Measurements from ENCODE around the gene FNDC11. TPM values are rescaled to one million over a fixed set of nuclear protein-coding genes. Genes with fewer than 3 reads are reported as not detected.

Gene FNDC11
- total RNA-seq, 2 donors from 2014 or later = 1.8 to 12.1 TPM

GRCh38 chr20:63520934-63521601 lies 32.9 kb upstream of the FNDC11 start:
- H3K4me1 ChIP-seq (replicated peaks) = peaks cover 10% of the 10 kb centered on the region
- DNase-seq (ENCODE audit: low spot score) = peak; percentile 86
- TF ChIP-seq POLR2A (IDR thresholded peaks at IDR 0.05) (no peak), CTCF (IDR thresholded peaks at IDR 0.05) (peak in 3 of 4 experiments; percentile 21 to 31 (median 21)), POLR2AphosphoS5 (IDR thresholded peaks at IDR 0.05) (peak; percentile 56)
- H3K9me3 ChIP-seq = no peaks in the 10 kb centered on the region
- no peaks in the 10 kb centered on the region for H3K27me3 ChIP-seq (replicated peaks; ENCODE audit: insufficient read depth)
- peak overlapping the region; percentile 95 to 100 for H3K27ac ChIP-seq
- WGBS = under 1% methylated on average over 27 of the region's 68 CpGs
- no peaks in the 10 kb centered on the region for H3K36me3 ChIP-seq
- H3K4me3 ChIP-seq = peak overlapping the region; percentile 98
- intact Hi-C loops (cut with DNase I) = no loop called here

- no peak for DNase-seq (ENCODE audit: low spot score)
- H3K36me3 ChIP-seq = no peaks in the 10 kb centered on the region
- WGBS = 12% methylated on average over 18 of the region's 23 CpGs
- no peak for TF ChIP-seq CTCF (IDR thresholded peaks at IDR 0.05)
- no peak for TF ChIP-seq POLR2AphosphoS5 (IDR thresholded peaks at IDR 0.05)
- no peaks in the 10 kb centered on the region for H3K9me3 ChIP-seq
- intact Hi-C loops (cut with DNase I) = no loop called here
- peak overlapping the region; percentile 95 to 100 for H3K27ac ChIP-seq
- no peaks in the 10 kb centered on the region for H3K27me3 ChIP-seq (replicated peaks; ENCODE audit: insufficient read depth)
- H3K4me3 ChIP-seq = peak overlapping the region; percentile 98
- H3K4me1 ChIP-seq (replicated peaks) = peaks cover 10% of the 10 kb centered on the region
Measured at GRCh38 chr20:63521602-63522001, 32.4 kb upstream of the FNDC11 start.

GRCh38 chr20:63522091-63522868 lies 31.7 kb upstream of the FNDC11 start:
- no peak for DNase-seq (ENCODE audit: low spot score)
- no peaks in the 10 kb centered on the region for H3K9me3 ChIP-seq
- no peak for TF ChIP-seq POLR2AphosphoS5 (IDR thresholded peaks at IDR 0.05)
- no peaks in the 10 kb centered on the region for H3K36me3 ChIP-seq
- WGBS = 55% methylated on average over 13 of the region's 13 CpGs
- intact Hi-C loops (cut with DNase I) = no loop called here
- no peaks in the 10 kb centered on the region for H3K27me3 ChIP-seq (replicated peaks; ENCODE audit: insufficient read depth)
- H3K4me3 ChIP-seq = peak overlapping the region; percentile 98
- H3K27ac ChIP-seq = peak overlapping the region; percentile 95 to 100
- peaks cover 10% of the 10 kb centered on the region for H3K4me1 ChIP-seq (replicated peaks)

GRCh38 chr20:63522981-63523611 lies 30.9 kb upstream of the FNDC11 start:
- H3K36me3 ChIP-seq = no peaks in the 10 kb centered on the region
- no peak overlapping the region for H3K4me3 ChIP-seq
- peaks cover 10% of the 10 kb centered on the region for H3K4me1 ChIP-seq (replicated peaks)
- TF ChIP-seq POLR2A (IDR thresholded peaks at IDR 0.05) (no peak), POLR2AphosphoS5 (IDR thresholded peaks at IDR 0.05) (no peak), CTCF (IDR thresholded peaks at IDR 0.05) (no peak)
- no peak overlapping the region for H3K27ac ChIP-seq
- H3K27me3 ChIP-seq (replicated peaks; ENCODE audit: insufficient read depth) = no peaks in the 10 kb centered on the region
- intact Hi-C loops (cut with DNase I) = no loop called here
- H3K9me3 ChIP-seq = no peaks in the 10 kb centered on the region
- DNase-seq (ENCODE audit: low spot score) = no peak
- WGBS = 100% methylated on average over 7 of the region's 11 CpGs

GRCh38 chr20:63525185-63525584 lies 28.8 kb upstream of the FNDC11 start:
- H3K4me3 ChIP-seq = no peak overlapping the region
- H3K9me3 ChIP-seq = no peaks in the 10 kb centered on the region
- no peak for TF ChIP-seq CTCF (IDR thresholded peaks at IDR 0.05)
- no peak for TF ChIP-seq POLR2AphosphoS5 (IDR thresholded peaks at IDR 0.05)
- no peak for TF ChIP-seq POLR2A (IDR thresholded peaks at IDR 0.05)
- DNase-seq (ENCODE audit: low spot score) = no peak
- intact Hi-C loops (cut with DNase I) = no loop called here
- H3K36me3 ChIP-seq = no peaks in the 10 kb centered on the region
- H3K27me3 ChIP-seq (replicated peaks; ENCODE audit: insufficient read depth) = no peaks in the 10 kb centered on the region
- no peak overlapping the region for H3K27ac ChIP-seq
- 48% methylated on average over 3 of the region's 3 CpGs for WGBS
- peaks cover 10% of the 10 kb centered on the region for H3K4me1 ChIP-seq (replicated peaks)

Measured in prostate gland (tissue), 2 donors.